Measurements from ENCODE around the gene WBP2NL. TPM values are rescaled to one million over a fixed set of nuclear protein-coding genes. Genes with fewer than 3 reads are reported as not detected.

The WBP2NL gene
- total RNA-seq, 1 experiment from 2014 or later: 0.22 TPM

GRCh38 chr22:42041784-42042183 lies 43.2 kb downstream of the WBP2NL start:
- Histone ChIP-seq H3K4me1 (ENCODE audit: insufficient read depth, low read length) (no peaks in the 10 kb centered on the region), H3T11ph (ENCODE audit: low read length) (no peak overlapping the region), H4K20me1 (ENCODE audit: control insufficient read depth, insufficient read depth, insufficient read length) (no peaks in the 10 kb centered on the region), H3K23ac (ENCODE audit: insufficient read length, low read depth, low read length) (no peak overlapping the region), H2BK20ac (ENCODE audit: low read depth, low read length, poor library complexity, severe bottlenecking) (no peak overlapping the region), H3K9me3 (ENCODE audit: control insufficient read depth, low read depth, low read length) (no peaks in the 10 kb centered on the region), H4K5ac (ENCODE audit: insufficient read length, low read depth, low read length) (no peak overlapping the region), H2AFZ (ENCODE audit: low read length) (no peak overlapping the region), H3K79me2 (ENCODE audit: insufficient read depth, low read length) (no peaks in the 10 kb centered on the region), H3K27ac (ENCODE audit: insufficient read length, low read depth, low read length) (no peak overlapping the region), H4K8ac (replicated peaks; ENCODE audit: insufficient read length, low read depth, low read length) (no peak overlapping the region), H3K23me2 (ENCODE audit: insufficient read length, low read depth, low read length, poor library complexity, severe bottlenecking) (no peaks in the 10 kb centered on the region), H3K56ac (ENCODE audit: insufficient read length, low read depth, low read length) (no peak overlapping the region), H2BK12ac (ENCODE audit: insufficient read length, low read depth, low read length) (no peak overlapping the region), H3K14ac (ENCODE audit: insufficient read depth, low read length) (no peak overlapping the region), H3K79me1 (ENCODE audit: insufficient read depth, low read depth, low read length, poor library complexity, severe bottlenecking) (no peaks in the 10 kb centered on the region), H2BK15ac (ENCODE audit: low read depth, low read length) (no peak overlapping the region), H2AK5ac (ENCODE audit: insufficient read length, low read length) (no peak overlapping the region), H3K9ac (ENCODE audit: extremely low read depth, insufficient read length, low read length) (no peak overlapping the region), H4K91ac (ENCODE audit: insufficient read length, low read depth, low read length) (no peak overlapping the region), H3K27me3 (ENCODE audit: insufficient read depth, low read length) (no peaks in the 10 kb centered on the region), H2BK5ac (ENCODE audit: insufficient read length, low read length) (no peak overlapping the region), H3K4me2 (ENCODE audit: insufficient read depth, insufficient read length, low read length) (no peak overlapping the region), H3K18ac (ENCODE audit: insufficient read length, low read depth, low read length) (no peak overlapping the region), H3K4ac (ENCODE audit: low read depth, low read length) (no peak overlapping the region), H2BK120ac (ENCODE audit: low read depth, low read length, poor library complexity, severe bottlenecking) (no peak overlapping the region)
- no peak for TF ChIP-seq CTCF (conservative IDR thresholded peaks at IDR 0.05)
- DNase-seq: no peak
- peaks cover 14 to 21% of the 10 kb centered on the region in 2 experiments for H3K9me3 Mint-ChIP-seq
- H3K36me3 Mint-ChIP-seq (ENCODE audit: insufficient read depth in 1 of 3, low read depth in 3 of 3): peaks cover 0 to 2% (median 0%) of the 10 kb centered on the region in 3 experiments; a peak in 1 of 7 replicates
- H3K4me1 Mint-ChIP-seq: no peaks in the 10 kb centered on the region
- no peak overlapping the region for H3K4me3 Mint-ChIP-seq
- H3K27ac Mint-ChIP-seq: no peak overlapping the region
- peaks cover 29% of the 10 kb centered on the region for H3K27me3 Mint-ChIP-seq (ENCODE audit: low read depth)
